ENCODE data around the gene CACNA2D4.

CACNA2D4 gene

GRCh38 chr12:1885082-1885596 lies 33.3 kb downstream of the CACNA2D4 start:
- DNase-seq (ENCODE audit: extremely low spot score): no peak
- POLR2A ChIA-PET: no interaction called here
- TF ChIP-seq CTCF (IDR thresholded peaks at IDR 0.05; ENCODE audit: control extremely low read depth, extremely low read depth, low read depth, missing control alignments): no peak
- CTCF ChIA-PET: no interaction called here

GRCh38 chr12:1884651-1885050 lies 33.8 kb downstream of the CACNA2D4 start:
- ChIA-PET CTCF (no interaction called here), POLR2A (no interaction called here)
- DNase-seq (ENCODE audit: extremely low spot score): no peak
- TF ChIP-seq CTCF (IDR thresholded peaks at IDR 0.05; ENCODE audit: control extremely low read depth, extremely low read depth, low read depth, missing control alignments): no peak

DNA sequence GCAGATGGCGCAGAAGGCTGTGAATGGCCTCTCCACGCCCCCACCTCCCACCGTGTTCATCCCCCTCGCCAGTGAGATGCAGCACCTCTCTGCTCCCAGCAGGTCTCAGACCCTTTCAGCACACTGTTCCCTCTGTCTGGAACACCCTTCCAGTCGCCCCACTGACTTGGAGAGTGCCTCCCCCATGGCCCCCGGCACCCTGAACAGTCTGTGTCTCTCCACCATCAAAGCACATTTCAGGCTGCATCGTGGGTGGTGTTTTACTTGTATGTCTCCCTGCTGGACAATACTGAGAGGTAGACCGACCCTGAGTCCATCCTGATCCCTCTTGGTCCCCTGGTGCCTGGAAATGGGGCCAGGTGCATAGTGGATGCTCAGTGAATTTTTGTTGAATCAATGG lies 34.9 kb downstream of the CACNA2D4 start:
- TF ChIP-seq CTCF (IDR thresholded peaks at IDR 0.05; ENCODE audit: control extremely low read depth, extremely low read depth, low read depth, missing control alignments): no peak
- ChIA-PET POLR2A (no interaction called here), CTCF (no interaction called here)
- DNase-seq (ENCODE audit: extremely low spot score): no peak

GRCh38 chr12:1882850-1883470 lies 35.5 kb downstream of the CACNA2D4 start:
- DNase-seq (ENCODE audit: extremely low spot score): no peak
- POLR2A ChIA-PET: no interaction called here
- CTCF ChIA-PET: interaction anchor here (1.3 kb wide), 1 partner anchor 9 kb away, joined by 3 read pairs; no protein-coding TSS in a partner anchor
- no peak for TF ChIP-seq CTCF (IDR thresholded peaks at IDR 0.05; ENCODE audit: control extremely low read depth, extremely low read depth, low read depth, missing control alignments)

DNA sequence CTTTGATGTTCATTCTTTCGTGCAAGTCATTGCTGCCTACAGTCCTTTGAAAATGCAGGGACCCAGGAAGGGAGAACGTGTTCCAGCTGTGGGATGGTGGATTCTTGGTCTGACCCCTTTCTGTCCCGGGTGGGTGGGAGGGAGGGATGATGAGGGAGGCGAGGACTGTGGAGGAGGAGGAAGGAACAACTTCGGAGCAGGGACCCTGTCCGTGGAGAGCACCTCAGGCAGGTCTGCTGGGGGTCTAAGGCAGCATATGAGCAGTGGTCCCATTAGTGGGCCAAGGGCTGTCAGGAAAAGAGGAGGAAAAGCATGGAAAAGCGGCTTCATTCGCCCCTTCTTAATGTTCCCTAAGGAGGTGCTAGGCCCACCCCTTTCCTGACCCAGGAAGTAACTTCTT lies 36.0 kb downstream of the CACNA2D4 start:
- no peak for DNase-seq (ENCODE audit: extremely low spot score)
- no peak for TF ChIP-seq CTCF (IDR thresholded peaks at IDR 0.05; ENCODE audit: control extremely low read depth, extremely low read depth, low read depth, missing control alignments)
- ChIA-PET POLR2A (no interaction called here), CTCF (interaction anchor here (1.3 kb wide), 1 partner anchor 10 kb away, joined by 3 read pairs; no protein-coding TSS in a partner anchor)

DNA sequence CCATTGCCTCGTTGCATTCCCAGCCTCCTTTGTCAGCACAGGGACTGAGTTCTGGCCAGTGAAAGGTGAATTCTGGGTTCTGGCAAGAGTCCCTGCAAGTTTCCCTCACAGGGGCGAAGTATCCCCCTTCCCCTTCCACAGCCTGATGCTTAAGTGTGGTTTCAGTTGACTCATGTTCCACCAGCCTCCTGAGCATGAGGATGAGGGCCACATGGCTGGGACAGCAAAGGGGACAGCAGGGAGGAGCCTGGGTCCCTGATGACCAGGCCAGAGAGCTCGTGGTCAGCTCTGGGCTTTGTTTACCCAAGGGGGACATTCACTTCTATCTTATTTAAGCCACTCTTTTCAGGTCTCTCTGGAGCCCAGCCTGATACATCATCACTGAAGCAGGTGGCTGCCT lies 36.5 kb downstream of the CACNA2D4 start:
- no peak for TF ChIP-seq CTCF (IDR thresholded peaks at IDR 0.05; ENCODE audit: control extremely low read depth, extremely low read depth, low read depth, missing control alignments)
- POLR2A ChIA-PET: no interaction called here
- CTCF ChIA-PET: interaction anchor here (1.3 kb wide), 1 partner anchor 10 kb away, joined by 3 read pairs; no protein-coding TSS in a partner anchor
- DNase-seq (ENCODE audit: extremely low spot score): no peak
